HG02870 (cell line): ENCODE results near the gene ANO10.
A peak's percentile ranks its signal among the peaks of the same experiment; 100 is the strongest.
"Not testable (repeated sequence)": the region's sequence is repeated elsewhere in the genome, so short reads cannot be mapped to it uniquely, and the experiment has no call there.

Source experiments
- ATAC-seq: cut with Tn5 transposase; IDR thresholded peaks from one replicate; pipeline ENCODE4 v1.9.1; 2021; ENCODE audit warnings: mild to moderate bottlenecking, moderate library complexity; ENCODE audit not compliant: unreplicated experiment

The ANO10 gene

DNA sequence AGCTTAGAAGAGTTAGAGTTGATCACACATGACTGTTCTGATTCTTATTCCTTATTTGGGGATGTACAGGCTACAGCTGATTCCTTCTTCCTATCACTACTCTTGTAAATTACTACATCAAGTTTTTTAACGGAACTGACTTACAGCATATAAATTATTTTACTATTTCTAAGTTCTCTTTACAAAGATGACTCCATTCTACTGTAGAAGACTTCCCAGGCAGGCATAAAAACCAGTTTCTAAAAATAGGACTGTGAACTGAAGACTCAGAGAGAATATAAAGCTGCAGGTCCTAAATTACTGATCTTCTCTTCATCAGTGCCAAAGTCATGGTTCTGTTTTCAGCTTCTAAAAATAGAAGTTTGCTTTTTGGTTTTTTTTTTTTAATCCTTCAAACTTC lies 38.9 kb downstream of the ANO10 start:
- no peak for ATAC-seq

DNA sequence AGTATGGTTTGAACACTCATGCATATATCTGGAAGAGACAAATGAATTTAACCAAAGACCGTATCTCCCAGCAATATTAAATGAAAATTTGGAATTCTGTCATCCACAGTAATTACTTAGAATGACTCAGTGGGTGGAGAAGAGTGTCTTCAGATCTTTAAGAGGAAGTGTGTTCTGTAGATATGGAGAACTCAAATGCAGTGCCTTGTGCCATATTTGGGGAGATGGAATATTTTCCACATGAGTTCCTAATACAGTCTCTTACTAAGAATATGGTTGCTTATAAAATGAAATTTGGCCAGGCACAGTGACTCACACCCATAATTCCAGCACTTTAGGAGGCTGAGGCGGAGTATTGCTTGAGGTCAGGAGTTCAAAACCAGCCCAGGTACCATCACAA lies 40.5 kb downstream of the ANO10 start:
- no peak for ATAC-seq

DNA sequence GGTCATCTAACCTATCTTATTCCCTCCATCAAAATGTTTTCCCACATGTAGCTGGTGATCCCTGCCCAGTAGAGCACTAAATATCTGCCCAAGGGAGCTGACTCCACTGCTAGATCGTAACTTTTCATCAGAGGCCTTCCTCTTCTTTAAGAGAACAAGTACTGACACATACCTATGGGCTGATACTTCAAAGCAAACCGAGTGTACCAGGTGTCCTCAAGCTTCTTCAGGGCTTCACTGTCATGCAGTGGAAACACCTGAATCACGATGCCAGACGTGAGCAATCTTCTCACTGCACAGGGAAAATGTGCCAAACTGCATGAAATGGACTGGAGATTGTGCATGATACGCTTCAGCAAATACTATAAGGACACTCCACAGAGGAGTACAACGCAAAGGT lies 41.6 kb downstream of the ANO10 start:
- no peak for ATAC-seq

DNA sequence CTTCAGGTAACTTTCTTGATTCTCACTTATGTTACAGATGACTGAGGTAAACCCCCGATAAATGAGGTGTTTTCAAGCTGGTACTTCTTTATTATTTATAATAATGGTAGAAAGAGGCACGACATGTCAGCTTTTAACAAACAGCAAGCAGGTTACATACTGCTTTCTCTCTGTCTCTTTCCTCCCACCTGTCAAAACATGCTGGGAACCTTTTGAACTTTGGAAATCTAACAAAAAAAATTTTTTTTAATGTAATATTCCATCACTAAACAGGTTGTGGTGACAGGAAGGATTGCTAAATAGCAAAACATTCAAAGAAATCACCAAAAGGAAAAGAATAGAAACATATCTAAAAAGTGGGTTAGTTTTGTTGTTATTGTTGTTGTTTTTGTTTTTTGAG lies 48.2 kb downstream of the ANO10 start:
- no peak for ATAC-seq

DNA sequence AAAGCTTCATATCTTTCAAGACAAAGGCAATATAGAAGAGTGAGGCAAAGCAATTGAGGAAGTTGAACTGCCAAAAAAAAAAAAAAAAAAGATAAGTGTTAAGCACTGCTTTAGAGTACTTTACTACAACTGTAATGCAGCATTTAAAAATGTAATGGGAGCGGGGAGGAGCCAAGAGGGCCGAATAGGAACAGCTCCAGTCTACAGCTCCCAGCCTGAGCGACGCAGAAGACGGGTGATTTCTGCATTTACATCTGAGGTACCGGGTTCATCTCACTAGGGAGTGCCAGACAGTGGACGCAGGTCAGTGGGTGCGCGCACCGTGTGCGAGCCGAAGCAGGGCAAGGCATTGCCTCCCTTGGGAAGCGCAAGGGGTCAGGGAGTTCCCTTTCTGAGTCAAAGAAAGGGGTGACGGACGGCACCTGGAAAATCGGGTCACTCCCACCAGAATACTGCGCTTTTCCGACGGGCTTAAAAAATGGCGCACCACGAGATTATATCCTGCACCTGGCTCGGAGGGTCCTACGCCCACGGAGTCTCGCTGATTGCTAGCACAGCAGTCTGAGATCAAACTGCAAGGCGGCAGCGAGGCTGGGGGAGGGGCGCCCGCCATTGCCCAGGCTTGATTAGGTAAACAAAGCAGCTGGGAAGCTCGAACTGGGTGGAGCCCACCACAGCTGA lies 56.0 kb downstream of the ANO10 start:
- not testable (repeated sequence) for ATAC-seq

DNA sequence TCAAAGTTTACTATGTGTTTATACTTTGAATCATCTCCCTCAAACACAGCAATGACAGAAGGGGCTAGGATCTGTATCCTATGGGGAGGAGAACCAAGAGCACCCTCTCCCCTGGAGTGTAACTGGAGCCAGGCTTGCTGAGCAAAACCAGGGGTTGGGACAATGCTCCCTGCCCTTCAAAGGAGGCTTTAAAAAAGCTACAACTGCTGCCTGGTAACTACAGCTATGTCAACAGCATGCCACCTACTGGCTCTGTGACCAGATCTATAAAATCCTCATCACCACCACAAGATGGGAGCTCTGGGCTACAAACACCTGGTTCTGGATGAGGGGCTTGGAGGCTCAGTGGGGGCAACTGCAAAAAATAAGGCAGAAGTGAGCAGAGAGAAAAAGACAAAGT lies 61.9 kb downstream of the ANO10 start:
- no peak for ATAC-seq

DNA sequence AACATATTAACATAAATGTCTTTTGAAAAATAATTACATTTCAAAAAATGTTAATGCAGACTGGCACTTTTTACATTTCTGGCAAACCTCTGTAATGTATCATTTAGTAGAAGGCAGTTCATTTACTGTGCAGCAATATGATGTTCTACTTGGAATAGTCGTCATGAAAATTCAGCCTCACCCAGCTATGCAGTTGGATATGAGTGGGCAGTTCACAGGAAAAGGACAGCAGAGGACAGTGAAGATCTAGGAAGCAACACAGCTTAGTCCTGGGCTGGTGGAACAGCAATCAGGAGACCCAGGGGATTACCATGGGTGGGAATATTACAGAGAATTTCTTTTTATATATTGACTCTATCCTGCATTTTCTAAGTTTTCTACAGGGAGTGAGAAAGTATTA lies 63.6 kb downstream of the ANO10 start:
- no peak for ATAC-seq

DNA sequence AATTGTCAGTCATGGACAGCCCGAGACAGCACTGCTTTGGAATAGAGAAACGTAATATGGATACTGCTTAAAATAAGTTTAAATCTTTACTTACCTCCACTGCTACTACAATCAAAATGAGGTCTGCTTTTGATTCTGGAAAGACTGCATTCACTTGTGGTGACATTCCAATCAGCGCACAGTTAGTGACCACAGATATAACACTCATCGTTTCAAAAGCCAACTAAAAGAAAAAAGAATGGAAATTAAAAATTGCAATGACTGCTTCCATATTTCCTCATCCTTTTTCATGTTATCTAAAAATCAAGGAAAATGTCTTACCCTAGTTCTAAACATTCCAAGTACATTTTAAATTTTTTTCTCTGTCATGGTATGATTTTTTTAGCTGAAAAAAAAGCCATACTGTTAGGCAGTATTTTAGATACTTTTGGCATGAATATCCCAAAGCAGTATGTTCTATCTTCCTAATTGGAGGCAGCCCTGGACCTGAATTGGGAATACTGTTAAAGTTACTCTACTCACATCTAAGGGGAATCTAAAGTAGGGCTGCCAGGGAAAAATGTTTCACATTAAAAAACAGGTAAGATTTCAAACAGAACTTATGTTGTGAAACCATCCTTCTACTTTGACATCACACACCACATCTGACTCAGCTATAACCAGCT lies 72.1 kb downstream of the ANO10 start:
- no peak for ATAC-seq

DNA sequence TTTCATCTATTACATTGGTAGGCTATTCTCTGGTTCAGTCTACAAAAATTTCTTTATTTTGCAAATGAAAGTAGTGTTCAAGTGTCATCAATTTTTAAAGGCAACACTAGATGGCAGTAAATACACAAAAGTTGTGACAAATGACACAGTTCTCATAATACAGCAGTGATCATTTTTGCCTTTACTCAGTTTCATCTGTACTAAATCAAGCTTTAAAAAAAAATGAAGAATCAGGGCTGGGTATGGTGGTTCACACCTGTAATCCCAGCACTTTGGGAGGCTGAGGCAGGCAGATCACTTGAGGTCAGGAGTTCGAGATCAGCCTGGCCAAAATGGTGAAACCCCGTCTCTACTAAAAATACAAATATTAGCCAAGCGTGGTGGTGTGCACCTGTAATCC lies 77.5 kb downstream of the ANO10 start:
- not testable (repeated sequence) for ATAC-seq

DNA sequence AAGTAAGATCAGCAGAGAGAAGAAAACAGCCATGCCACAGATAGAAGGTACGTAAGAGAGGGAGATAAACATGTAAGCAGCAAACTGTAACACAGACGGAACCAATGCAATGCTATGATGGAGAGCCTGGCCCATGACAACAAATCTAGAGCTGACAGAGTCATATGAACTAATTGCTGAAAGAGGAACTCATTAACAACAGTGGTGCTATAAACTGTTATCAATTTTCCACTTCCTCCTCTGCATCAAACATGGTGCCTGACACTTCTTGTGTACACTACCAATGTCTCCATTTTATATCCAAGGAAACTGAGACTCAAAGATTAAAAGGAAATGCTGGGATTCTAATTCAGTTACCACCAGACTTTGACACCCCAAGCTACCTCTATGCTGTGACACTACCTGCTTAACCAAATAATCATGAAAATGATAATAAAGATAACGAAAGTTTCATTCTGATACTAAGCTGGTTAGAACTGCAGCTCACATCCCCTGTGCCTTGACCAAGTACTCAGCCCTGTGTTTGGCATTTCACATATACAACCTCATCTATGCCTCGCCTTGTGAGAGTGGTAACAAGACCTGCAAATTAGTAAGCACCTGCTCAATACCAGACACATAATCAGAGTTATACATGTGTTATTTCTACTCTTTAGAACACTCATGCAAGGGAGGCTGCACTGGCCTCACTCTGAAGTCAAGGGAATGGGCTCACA lies 79.3 kb downstream of the ANO10 start:
- ATAC-seq, result no peak

DNA sequence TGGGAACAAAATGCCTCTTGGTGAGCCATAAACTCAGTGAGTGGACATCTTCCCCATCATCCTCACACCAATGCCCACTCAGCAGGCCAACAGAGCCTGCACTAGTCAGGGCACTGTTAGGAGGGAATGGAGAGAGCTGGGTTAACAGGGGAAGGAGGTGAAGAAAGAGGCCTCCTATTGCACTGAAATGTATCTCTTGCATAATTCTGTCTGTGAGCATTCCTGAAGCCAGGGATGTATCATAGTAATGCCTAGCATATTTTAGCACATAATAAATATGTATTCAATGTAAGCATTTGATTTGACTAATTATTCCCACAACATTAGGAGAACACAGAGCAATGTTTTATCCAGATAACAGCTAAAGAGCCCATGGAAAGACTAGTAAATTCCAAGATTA lies 81.2 kb downstream of the ANO10 start:
- no peak for ATAC-seq

DNA sequence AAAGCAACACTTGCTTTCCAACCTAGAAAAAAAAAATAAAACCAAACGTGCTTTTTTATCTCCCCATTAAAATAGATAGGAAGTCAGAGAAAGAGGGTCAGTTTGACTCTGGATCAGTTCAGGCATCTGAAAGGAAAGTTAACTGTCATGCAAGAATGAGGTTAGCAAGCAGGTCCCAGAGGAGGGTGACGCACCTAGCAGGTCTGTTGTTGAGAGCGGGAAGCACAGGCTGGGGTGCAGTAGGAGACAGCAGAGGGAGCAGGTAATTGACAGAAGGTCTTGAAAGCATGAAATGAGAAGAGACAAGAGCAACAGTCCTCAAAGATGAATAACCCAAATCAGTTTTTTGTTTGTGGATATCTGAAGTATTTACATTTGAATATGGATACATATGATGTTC lies 82.5 kb downstream of the ANO10 start:
- ATAC-seq, result no peak

DNA sequence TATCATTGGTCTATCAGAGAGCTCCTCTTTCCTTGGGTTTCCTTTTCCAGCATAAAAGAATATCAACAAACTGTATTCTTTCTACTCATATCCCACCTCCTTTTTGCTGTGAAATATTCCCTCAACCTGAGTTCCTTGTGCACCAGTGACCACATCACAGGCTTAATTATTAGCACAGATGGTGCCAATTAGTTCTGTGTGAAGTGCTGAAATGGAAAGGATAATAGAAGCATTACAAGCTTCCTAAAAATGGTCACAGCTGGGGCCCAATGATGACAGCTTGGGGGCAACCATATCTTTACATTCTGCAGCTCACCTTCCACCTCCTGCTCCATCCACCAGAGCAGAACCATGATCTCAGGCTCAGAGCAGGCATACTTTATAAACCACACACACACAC lies 84.6 kb downstream of the ANO10 start:
- no peak for ATAC-seq

DNA sequence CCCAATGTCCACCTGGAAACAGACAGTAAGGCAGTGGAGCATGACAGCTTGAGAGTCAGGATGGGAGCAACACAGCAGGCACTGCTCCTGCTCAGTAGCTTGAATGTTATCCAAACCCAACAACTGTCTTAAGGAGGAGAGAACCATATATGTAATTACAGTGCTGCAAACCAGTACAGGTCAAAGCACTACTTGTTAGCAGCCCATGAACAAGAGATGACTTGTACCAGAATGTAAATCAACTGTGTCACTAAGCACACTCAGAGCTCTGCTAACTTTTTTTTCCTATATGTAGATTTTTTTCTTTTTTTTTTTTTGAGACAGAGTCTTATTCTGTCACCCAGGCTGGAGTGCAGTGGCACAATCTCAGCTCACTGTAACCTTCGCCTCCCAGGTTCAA lies 87.1 kb downstream of the ANO10 start:
- no peak for ATAC-seq

DNA sequence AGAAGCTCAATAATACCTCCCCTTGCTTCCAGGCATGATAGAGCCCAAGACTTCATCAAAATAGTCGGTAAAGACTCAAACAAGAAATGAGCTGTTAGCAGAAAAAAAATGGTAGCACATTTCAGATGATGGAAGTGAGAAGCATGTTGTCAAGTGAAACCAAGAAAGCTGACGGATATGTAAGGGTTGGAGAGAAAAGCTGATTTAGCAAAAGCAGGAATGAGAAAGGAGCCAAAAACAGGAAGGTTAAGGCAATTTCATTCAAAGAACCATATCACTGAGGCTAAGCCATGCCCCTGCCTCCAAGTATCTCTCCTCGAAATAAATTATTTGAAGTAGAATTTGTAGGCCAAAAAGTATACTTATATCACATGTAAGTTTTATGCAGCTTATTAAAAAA lies 88.8 kb downstream of the ANO10 start:
- ATAC-seq, result no peak

DNA sequence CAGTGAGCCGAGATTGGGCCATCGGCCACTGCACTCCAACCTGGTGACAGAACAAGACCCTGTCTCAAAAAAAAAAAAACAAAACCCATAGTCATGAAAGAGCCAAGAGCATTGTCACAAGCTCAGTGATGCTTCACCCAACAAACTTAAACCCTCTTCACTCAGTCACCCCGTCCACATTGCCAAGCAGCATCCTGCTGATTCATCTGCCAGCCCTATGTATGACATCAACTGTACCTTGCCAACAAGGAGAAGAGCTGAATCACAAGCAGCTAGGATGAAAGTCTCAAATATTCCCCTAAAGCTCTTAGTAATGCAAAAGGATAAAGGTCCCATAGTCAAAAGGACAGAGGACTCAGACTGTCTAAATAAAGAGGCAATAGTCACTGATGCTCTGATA lies 90.0 kb downstream of the ANO10 start:
- ATAC-seq, result no peak

DNA sequence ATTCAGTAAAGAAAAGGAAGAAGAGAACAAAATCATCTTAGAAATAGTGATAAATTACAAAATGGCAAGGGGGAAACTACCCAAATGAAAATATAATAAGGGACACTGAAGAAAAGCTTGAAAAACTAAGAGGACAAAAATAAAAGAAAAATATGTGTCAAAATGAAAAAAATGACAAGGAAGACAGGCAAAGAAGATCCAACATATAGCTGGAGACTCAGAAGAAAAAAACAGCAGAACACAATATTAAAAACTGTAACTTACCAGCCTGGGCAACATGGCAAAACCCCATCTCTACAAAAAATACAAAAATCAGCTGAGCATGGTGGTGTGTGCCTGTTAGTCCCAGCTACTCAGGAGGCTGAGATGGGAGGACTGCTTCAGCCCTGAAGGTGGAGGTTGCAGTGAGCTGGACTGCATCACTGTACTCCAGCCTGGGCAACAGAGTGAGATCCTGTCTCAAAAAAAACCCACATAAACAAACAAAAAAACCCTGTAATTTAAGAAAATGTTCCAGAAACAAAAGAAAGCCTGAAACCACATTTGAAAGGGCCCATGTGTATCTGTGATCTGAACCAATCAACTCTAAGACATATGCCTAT lies 93.2 kb downstream of the ANO10 start:
- no peak for ATAC-seq

DNA sequence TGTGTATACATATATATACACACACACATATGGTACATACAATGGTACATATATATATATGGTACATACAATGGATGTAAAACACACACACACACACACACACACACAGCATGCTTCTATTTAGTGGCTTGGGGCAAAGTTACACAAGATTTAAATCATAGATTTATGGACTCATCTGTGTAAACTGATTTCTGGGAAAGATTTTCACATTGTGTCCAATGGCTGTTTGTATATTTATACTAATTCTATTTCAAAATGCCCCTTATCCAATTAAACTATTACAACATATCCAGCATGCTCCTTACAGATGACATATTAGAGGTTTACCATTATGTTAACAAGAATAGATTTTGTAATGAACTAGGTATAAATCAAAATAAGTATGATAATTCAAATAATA lies 94.9 kb downstream of the ANO10 start:
- no peak for ATAC-seq

DNA sequence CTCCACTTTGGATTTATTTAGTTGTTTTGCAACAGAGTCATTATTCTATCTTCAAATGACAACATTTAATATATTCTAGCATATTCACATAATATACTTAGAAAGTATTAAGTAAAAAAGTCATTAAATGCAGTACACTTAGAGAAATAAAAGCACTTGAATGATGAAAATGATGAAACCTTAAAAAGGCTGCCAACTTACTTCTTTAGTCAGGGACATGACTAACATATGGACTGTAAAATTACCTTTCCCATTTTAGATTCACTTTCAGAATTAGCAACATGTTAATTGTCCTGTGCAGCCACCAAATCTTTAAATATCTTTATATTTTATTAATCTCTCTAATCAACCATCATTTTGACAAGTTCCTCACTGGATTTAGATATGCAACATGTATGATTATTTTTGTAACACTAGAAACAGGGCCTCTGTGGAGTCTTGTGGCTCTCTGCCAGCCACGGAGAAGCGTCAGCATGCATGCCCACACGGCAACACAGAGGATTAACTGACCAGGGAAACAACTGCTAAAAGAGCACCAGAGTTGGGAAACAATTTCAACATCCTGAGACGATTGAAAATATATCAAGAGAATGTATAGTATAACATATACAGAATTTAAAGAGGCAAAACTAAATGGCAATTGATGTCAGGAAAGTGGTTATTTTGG lies 95.7 kb downstream of the ANO10 start:
- ATAC-seq, result no peak

DNA sequence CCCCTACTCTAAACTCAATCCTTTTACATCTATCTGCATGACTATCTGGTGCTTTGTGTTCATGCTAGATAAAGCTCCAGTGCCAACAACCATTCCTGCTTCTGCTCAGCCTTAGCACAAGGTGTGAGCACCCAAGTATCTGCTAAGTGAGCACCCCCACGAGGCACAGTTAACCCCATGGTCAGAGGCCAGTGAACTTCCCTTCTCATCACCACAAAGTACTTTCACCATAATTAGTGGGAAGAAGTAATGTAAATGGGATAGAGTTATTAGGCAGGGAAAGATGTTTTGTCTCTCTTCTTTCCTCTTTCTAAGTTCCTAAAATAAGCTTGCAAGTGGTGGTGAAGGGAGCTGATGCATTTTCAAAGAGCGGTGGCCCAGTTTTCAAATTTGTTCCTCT lies 96.4 kb downstream of the ANO10 start:
- no peak for ATAC-seq

DNA sequence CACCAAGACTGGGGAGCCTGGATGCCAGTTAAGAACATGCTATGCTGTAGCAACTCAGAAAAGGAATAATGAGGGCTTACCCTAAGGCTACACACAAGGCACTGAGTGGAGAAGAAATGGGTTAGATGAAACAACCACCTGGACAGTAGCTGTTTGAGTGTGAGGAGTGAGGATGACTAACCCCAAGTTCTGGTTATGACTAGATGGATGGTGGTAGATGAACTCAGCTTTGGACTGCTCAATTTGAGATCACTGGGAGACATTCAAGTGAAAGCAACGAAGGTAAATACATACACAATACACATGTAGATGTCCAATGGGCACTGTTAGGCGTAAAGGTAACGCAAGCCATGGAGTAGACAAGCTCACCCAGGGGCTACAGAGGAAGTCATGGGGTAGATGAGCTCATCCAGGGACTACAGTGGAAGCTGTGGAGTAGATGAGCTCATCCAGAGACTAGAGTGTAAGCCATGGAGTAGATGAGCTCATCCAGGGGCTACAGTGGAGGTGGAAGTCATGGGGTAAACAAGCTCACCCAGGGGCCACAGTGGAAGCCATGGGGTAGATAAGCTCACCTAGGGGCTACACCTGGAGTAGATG lies 98.3 kb downstream of the ANO10 start:
- ATAC-seq, result peak; percentile 97
